A549 (cell line): ENCODE results near the gene DDB1. TPM values are rescaled to one million over a fixed set of nuclear protein-coding genes. Genes with fewer than 3 reads are reported as not detected.

Experiments
- ATAC-seq, 2 experiments: fragments of 200-7000 bp in 1 of 2; fragments of >200 bp in 1 of 2; cut with Nextera tagmentation in 1 of 2; cut with Tn5 transposase in 1 of 2; 3 replicates each; pipeline versions ENCODE4 v1.8.0 to v1.9.1; 2018 to 2020; ENCODE audit warnings: mild to moderate bottlenecking in 1 of 2, moderate library complexity in 1 of 2
- CTCF ChIA-PET: fragments of 300-600 bp; sonication (Branson Sonifier 250); formaldehyde crosslinking; extraction: SDS; loops from one replicate; lab custom pipeline; 2021; ENCODE audit warnings: antibody characterized with exemption, inconsistent platforms; lab: Yijun Ruan, JAX
- POLR2A ChIA-PET: fragments of 350-600 bp; formaldehyde crosslinking; extraction: SDS; loops from one replicate; lab custom pipeline; 2021; ENCODE audit warnings: antibody characterized with exemption, inconsistent platforms; lab: Yijun Ruan, JAX
- DNase-seq, 2 experiments: peaks; one replicate each; pipeline versions ENCODE4 v3.0.0 to v3.0.0-alpha.2; 2011 to 2016; ENCODE audit warnings: low read depth in 1 of 2, low spot score in 1 of 2
- FAIRE-seq: peaks from 2 replicates; lab custom pipeline; 2011; peaks lifted over from hg19 to GRCh38; lab: Jason Lieb, UNC
- H3K27ac ChIP-seq, 2 experiments: fragments of >200 bp; sonication (Bioruptor Twin); formaldehyde crosslinking; 3 replicates each; pipeline ENCODE4 v1.5.1; 2016 to 2017
- H3K4me1 ChIP-seq: fragments of >200 bp; sonication (Bioruptor Twin); formaldehyde crosslinking; 3 replicates; pipeline ENCODE4 v1.6.1; 2016
- H3K4me2 ChIP-seq: fragments of >200 bp; sonication (Bioruptor Twin); formaldehyde crosslinking; 3 replicates; pipeline ENCODE4 v1.6.1; 2016
- H3K4me3 ChIP-seq: fragments of >200 bp; sonication (Bioruptor Twin); formaldehyde crosslinking; 3 replicates; pipeline ENCODE4 v1.5.1; 2016
- H3K9me3 ChIP-seq: fragments of >200 bp; sonication (Bioruptor Twin); formaldehyde crosslinking; 3 replicates; pipeline ENCODE4 v1.6.1; 2016
- CBX2 ChIP-seq: fragments of 200-600 bp; sonication (generic); IDR thresholded peaks from 2 replicates; pipeline ENCODE4 v1.6.1; 2016; ENCODE audit warnings: low read depth, mild to moderate bottlenecking, borderline replicate concordance
- CTCF ChIP-seq: fragments of >200 bp; sonication (Bioruptor Twin); formaldehyde crosslinking; IDR thresholded peaks from 3 replicates; pipeline ENCODE4 v1.5.1; 2016
- FOSL2 ChIP-seq, 2 experiments: fragments of 450-650 bp in 1 of 2; fragments of >200 bp in 1 of 2; sonication (Bioruptor Twin) in 1 of 2; formaldehyde crosslinking; IDR thresholded peaks; 2 replicates each; pipeline versions ENCODE4 v1.5.0 to v1.6.1; 2016 to 2020; ENCODE audit warnings: mild to moderate bottlenecking in 1 of 2, moderate library complexity in 1 of 2
- HDAC2 ChIP-seq: fragments of 200-600 bp; sonication (generic); IDR thresholded peaks from 2 replicates; pipeline ENCODE4 v1.6.1; 2016
- HOXA7 ChIP-seq: fragments of 250-450 bp; sonication (Bioruptor Pico); IDR thresholded peaks from 2 replicates; pipeline ENCODE4 v1.5.0; 2020; ENCODE audit warnings: mild to moderate bottlenecking, moderate library complexity
- HOXB13 ChIP-seq: fragments of 250-450 bp; sonication (Bioruptor Pico); IDR thresholded peaks from 2 replicates; pipeline ENCODE4 v1.5.0; 2020; ENCODE audit warnings: low read depth, mild to moderate bottlenecking, moderate library complexity
- KDM5A ChIP-seq: fragments of 200-600 bp; sonication (generic); IDR thresholded peaks from 2 replicates; pipeline ENCODE4 v1.6.1; 2016; ENCODE audit warnings: antibody characterized with exemption, mild to moderate bottlenecking
- NPAS2 ChIP-seq: fragments of 250-450 bp; sonication (Bioruptor Pico); IDR thresholded peaks from 2 replicates; pipeline ENCODE4 v1.8.0; 2022; ENCODE audit warnings: mild to moderate bottlenecking, moderate library complexity, borderline replicate concordance
- RAD21 ChIP-seq, 2 experiments: fragments of >200 bp in 1 of 2; sonication (Bioruptor Twin) in 1 of 2; formaldehyde crosslinking in 1 of 2; IDR thresholded peaks in 1 of 2; conservative IDR thresholded peaks in 1 of 2; 2 replicates in 1 of 2; 3 replicates in 1 of 2; pipeline ENCODE4 v1.6.1; 2012 to 2018; ENCODE audit warnings: inconsistent platforms in 1 of 2
- ZFP36 ChIP-seq: fragments of 450-650 bp; IDR thresholded peaks from 2 replicates; pipeline ENCODE4 v1.6.1; 2014; ENCODE audit warnings: borderline replicate concordance; ENCODE audit not compliant: partially characterized antibody
- ZNF302 ChIP-seq: fragments of 250-450 bp; sonication (Bioruptor Pico); IDR thresholded peaks from 2 replicates; pipeline ENCODE4 v1.9.0; 2021; ENCODE audit warnings: inconsistent platforms, mild to moderate bottlenecking, moderate library complexity
- ZSCAN20 ChIP-seq: fragments of 250-450 bp; sonication (Bioruptor Pico); IDR thresholded peaks from 2 replicates; pipeline ENCODE4 v1.8.0; 2022; ENCODE audit warnings: mild to moderate bottlenecking, moderate library complexity
- WGBS: methylation state at CpG from one replicate; pipeline ENCODE4 v1.1.6; 2017; ENCODE audit errors: missing lambda C conversion rate; 5-methylcytosine and 5-hydroxymethylcytosine counted together
- polyA plus RNA-seq, 4 experiments: library from polyadenylated mRNA; depleted of rRNA in 3 of 4; stranded (reverse); fragments of >200 nt; fragmentation: RNase III in 1 of 4; extraction: RNeasy Plus Mini Kit Qiagen cat#74134 plus additional on column Dnase treatment in 1 of 4; gene quantifications; 2 replicates in 3 of 4; 3 replicates in 1 of 4; pipeline ENCODE4 v1.2.3, GENCODE V29; 2011 to 2017
- TF ChIP-seq, protein P1 (sequence below): fragments of >200 bp; sonication (Bioruptor Twin); formaldehyde crosslinking; IDR thresholded peaks from 3 replicates; pipeline ENCODE4 v1.6.1; 2016
- TF ChIP-seq, protein P2 (sequence below): IDR thresholded peaks from 2 replicates; pipeline ENCODE4 v1.6.1; 2012

DDB1 gene
- polyA plus RNA-seq, 2 of the 4 experiments (the other 2 are of a cell fraction): 149 to 222 TPM

GRCh38 chr11:61372659-61373420 lies 39.9 kb upstream of the DDB1 start:
- Histone ChIP-seq H3K4me2 (no peak overlapping the region), H3K27ac (no peak overlapping the region)
- TF ChIP-seq RAD21 (conservative IDR thresholded peaks at IDR 0.05 in 1 of 2, IDR thresholded peaks at IDR 0.05 in 1 of 2): no peak
- TF ChIP-seq ZFP36: peak; percentile 84
- TF ChIP-seq, all 56 proteins: peak for 1
- ATAC-seq (no peak), DNase-seq (no peak), FAIRE-seq (no peak)
- 94% methylated on average over 8 of the region's 8 CpGs for WGBS
- H3K4me3 ChIP-seq: no peak overlapping the region
- POLR2A ChIA-PET: interaction anchor here (0.6 kb wide), 1 partner anchor 11 kb away, joined by 5 read pairs; the partner anchor contains the start of genes CYB561A3 and TMEM138
- CTCF ChIA-PET: interaction anchor here (15.0 to 33.1 kb wide), 3 partner anchors 13 to 35 kb away, joined by 368 to 552 read pairs (median 521); partner anchors contain the start of genes DDB1, TKFC and TMEM216
- H3K4me1 ChIP-seq: peaks cover 3% of the 10 kb centered on the region
- H3K9me3 ChIP-seq: 0 out of 3 replicates have a peak, but pooled peaks cover 2% of the 10 kb centered on the region

- H3K27ac ChIP-seq: no peak overlapping the region
- ATAC-seq (no peak; a peak in 2 of 6 replicates), FAIRE-seq (no peak), DNase-seq (no peak)
- ChIA-PET CTCF (interaction anchor here (1.7 to 33.1 kb wide), 3 partner anchors 16 to 32 kb away, joined by 5 to 521 read pairs (median 368); partner anchors contain the start of genes DDB1, TKFC and TMEM216), POLR2A (interaction anchor here (2.2 kb wide), 1 partner anchor 8 kb away, joined by 20 read pairs; the partner anchor contains the start of genes CYB561A3 and TMEM138)
- 0 out of 3 replicates have a peak, but pooled peaks cover 2% of the 10 kb centered on the region for H3K9me3 ChIP-seq
- H3K4me3 ChIP-seq: no peak overlapping the region
- H3K4me1 ChIP-seq: no peaks in the 10 kb centered on the region
- no peak overlapping the region for H3K4me2 ChIP-seq
- WGBS: 92% methylated on average over 8 of the region's 8 CpGs
- TF ChIP-seq CBX2 (no peak), ZNF302 (CRISPR knock-in tag) (no peak), HDAC2 (no peak), ZFP36 (no peak), HOXB13 (no peak), NPAS2 (no peak), ZSCAN20 (no peak), FOSL2 (IDR thresholded peaks at IDR 0.05) (no peak), FOSL2 (CRISPR knock-in tag; IDR thresholded peaks at IDR 0.05) (no peak), CTCF (no peak), HOXA7 (CRISPR knock-in tag) (no peak), KDM5A (no peak)
- TF ChIP-seq, protein P1, sequence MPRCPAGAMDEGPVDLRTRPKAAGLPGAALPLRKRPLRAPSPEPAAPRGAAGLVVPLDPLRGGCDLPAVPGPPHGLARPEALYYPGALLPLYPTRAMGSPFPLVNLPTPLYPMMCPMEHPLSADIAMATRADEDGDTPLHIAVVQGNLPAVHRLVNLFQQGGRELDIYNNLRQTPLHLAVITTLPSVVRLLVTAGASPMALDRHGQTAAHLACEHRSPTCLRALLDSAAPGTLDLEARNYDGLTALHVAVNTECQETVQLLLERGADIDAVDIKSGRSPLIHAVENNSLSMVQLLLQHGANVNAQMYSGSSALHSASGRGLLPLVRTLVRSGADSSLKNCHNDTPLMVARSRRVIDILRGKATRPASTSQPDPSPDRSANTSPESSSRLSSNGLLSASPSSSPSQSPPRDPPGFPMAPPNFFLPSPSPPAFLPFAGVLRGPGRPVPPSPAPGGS: no peak
- TF ChIP-seq, protein P2, sequence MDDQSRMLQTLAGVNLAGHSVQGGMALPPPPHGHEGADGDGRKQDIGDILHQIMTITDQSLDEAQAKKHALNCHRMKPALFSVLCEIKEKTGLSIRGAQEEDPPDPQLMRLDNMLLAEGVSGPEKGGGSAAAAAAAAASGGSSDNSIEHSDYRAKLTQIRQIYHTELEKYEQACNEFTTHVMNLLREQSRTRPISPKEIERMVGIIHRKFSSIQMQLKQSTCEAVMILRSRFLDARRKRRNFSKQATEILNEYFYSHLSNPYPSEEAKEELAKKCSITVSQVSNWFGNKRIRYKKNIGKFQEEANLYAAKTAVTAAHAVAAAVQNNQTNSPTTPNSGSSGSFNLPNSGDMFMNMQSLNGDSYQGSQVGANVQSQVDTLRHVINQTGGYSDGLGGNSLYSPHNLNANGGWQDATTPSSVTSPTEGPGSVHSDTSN: no peak
Observed at GRCh38 chr11:61370349-61371005, 37.6 kb upstream of the DDB1 start.
